Inflammatory macrophage treated with lipopolysaccharide for 1 hour (primary cell): ENCODE measurements around the gene OLFM1.
"Not testable (repeated sequence)": the region's sequence is repeated elsewhere in the genome, so short reads cannot be mapped to it uniquely, and the experiment has no call there.

ENCODE experiments used
- DNase-seq, 2 donors: peaks; one replicate each; pipeline ENCODE4 v3.0.0-alpha.2; 2020 to 2022

The OLFM1 gene

DNA sequence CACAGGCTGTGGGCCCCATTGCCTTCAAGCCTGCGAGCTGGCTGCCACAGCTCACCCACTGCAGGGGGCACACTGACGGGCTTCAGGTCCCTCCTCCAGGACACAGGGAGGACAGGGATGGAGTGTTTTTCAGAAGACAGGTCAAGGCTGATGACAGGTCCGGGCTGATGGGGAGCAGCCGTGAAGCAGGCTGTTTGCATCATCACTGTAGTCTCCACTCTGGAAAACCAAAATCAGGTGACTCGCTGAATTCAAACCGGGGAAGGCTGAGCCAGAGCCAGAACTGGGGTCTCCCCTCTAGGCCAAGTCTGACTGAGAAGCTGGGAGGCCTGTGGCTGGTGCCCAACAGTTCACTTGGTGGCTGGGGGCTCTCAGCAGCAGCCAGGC is 48.5 kb downstream of the OLFM1 start:
- DNase-seq, result no peak

DNA sequence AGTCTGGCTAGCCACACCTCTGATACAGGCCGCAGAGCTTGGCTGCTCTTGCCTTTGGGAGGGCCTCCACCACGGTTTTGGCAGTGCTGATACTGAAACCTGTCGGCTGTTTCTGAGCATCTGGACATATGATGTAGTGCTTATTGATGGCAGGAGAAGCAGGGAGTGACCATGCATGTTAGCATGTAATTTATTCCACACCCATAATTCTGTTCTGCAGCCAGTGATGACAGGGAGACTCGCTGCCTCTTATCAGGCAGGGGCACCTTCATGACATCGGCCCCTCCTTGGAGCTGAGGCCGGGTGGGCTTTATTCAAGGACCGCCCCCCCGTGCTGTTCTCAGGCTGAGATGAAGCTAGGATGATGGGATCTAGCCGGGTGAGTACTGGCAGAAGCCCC is 49.0 kb downstream of the OLFM1 start:
- DNase-seq, result no peak

DNA sequence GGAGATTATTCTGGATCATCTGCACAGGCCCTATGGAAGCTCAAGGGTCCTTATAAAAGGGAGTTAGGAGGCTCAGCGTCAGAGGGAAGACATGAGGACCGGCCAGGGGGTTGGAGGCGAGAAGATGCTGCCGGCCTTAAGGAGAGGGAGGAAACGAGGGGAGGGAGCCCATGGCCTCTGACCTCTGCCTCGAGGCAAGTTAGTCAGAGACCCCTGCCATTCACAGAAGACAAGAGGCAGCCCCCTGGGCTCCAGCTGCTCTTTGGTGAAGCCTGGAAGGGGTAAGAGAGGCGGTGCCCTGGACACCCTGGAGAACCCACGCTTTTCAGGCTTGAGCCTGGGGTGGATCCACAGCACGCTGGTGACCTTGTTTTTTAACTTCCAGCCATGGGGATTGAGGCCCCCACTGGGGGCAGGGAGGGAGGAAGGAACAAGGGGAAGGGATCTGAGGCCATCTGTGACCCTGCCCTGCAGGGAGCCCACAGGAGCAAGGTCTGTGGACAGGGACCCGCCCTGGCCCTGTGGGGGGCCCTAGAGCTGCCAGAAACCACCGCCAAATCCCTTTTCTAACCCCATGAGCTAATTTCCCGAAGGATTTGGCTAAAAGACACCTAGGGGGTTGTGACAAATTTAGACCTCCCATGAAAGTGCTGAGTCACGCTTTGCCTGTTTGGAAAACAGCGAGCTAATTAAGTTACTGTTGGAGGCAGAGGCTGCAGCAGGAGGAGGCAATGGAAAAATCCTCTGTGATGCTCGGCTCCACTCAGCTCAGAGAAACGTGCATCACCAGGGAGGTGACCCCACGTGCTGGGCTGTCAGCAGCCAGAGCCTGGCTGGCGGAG is 49.7 kb downstream of the OLFM1 start:
- no peak for DNase-seq

DNA sequence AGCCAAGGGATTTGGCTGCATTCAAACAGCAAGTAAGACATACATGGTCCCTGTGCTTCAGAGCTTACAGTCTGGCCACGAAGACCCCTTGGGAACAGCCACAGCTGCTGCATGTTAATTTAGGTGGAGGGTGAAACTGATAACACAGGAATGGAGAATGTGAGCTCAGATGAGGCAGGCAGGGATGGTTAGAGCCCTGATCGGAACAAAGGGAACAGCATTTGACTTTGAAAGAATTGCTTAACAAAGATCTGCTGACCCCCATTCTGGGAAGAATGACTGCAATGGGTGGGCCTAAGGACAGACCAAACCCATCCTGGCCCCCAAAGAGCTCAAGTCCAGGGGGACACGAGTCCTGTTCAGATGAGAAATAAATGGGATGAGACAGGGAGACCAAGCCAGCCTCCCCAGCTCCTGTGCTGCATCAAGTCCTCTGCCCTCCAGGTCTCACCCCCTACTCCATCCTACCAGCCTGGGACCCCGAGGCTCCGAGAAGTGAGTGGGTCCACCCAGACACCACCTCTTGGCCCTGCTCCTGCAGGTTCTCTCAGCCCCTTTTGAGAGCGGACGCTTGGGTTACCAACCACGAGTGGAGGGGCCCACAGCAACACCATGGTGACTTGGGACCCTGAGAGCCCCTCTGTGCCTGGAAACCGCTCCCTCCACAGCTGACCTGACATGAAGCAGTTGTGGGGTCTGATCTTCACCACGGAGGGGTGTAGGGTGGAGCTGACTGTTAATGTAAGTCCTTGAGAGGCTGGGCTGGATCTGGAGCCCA is 50.8 kb downstream of the OLFM1 start:
- no peak for DNase-seq

DNA sequence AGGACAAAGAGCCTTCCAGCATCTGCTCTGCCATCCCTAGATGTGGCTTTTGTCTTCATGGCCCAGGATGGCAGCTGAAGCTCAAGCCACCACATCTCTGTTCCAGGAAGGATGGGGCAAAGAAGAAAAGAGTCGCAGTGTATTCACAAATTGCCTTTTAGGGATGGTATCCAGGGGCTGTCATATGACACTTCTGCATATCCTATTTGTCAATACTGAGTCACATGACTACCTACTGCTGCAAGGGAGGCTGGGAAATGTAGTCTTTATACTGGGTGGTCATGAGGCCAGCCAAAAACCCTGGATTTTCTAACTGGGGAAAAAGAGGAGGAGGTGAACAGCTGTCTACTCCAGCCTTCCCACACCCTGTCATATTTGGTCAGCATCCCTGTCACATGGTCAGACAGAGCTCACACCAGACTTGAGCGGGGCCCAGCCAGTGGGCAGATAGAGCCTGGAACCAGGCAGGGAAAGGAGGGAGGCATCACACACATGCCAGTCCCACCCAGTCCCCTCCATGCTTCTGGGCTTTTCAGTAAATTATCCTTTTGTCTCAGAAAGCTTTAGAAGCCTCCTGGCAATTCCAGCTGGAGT is 52.0 kb downstream of the OLFM1 start:
- peak in 1 of 2 donors; percentile 4 for DNase-seq

DNA sequence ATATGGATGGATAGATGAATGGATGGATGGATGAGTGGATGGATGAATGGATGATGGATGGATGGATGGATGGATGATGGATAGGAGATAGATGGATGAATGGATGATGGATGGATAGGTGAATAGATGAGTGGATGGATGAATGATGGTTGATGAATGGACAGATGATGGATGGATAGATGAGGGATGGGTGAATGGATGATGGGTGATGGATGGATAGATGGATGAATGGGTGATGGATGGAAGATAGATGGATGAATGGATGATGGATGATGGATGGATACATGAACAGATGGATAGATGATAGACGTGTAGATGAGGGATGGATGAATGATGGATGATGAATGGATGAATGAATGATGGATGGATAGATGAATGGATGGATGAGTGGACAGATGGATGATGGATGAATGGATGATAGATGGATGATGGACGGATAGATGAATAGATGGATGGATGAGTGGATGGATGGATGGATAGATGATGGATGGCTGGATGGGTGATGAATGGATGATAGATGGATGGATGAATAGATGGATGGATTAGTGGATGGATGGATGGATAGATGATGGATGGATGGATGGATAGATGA is 53.8 kb downstream of the OLFM1 start:
- no peak for DNase-seq

DNA sequence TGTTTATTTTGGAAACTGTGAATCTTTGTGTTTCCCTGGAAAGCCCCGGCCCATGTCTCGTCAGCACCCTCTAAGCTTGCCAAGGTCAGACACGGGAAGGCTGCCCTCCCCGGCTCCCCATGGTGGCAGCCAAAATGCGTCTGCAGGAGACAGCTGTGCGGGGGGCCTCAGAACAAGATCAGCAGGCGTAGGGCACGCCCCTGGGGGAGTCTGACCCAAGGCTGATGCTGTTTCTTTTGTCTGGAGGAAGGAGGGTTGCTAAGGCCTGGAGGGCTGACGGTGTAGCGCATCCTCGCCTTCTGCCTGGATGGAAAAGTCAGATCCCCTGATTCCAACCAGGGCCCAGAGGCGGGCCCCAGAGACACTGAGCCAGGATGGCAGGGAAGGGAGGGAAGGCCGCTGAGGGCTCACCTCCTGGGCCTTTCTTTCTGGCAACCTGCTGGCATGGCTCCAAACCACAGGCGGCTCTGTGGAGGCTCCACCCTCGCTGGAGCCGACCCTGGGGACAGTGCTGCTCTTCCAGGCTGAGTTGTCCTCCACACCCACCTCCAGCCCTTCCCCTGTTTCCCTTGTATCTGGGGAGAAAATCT is 57.2 kb downstream of the OLFM1 start:
- no peak for DNase-seq

DNA sequence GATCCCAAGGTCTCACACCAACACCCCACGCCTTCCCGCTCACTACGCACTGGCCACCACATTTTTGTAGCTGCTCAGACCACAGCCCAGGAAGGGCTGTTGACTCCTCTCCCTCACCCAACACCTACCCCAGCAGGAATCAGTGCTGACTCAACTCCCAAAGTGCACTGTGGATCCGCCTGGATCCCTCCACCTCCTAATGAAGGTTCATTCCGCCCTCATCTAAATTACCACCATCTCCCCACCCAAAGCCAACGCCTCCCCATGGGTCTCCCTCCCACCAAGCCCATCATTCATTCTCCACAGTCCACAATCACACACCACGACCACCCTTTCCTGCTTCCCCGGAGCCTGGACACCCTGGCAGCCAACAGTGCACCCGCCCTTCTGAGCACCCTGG is 57.8 kb downstream of the OLFM1 start:
- DNase-seq, result no peak

DNA sequence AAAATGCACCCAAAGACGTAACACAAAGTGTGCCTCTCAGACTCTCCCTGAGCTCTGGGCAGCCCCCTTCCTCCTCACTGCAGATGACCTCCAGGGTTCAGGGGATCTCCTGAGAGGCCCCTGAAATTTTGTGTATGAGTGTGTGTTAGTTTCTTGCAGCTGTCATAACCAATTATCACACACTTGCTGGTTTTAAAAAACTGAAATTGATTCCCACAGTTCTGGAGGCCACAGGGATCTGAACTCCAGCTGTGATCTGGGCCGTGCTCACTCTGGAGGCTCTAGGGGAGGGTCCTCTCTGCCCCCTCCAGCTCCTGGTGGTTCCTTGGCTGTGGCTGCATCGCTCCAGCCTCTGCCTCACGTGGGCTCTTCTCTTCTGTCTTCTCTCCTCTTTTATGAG is 58.8 kb downstream of the OLFM1 start:
- no peak for DNase-seq

DNA sequence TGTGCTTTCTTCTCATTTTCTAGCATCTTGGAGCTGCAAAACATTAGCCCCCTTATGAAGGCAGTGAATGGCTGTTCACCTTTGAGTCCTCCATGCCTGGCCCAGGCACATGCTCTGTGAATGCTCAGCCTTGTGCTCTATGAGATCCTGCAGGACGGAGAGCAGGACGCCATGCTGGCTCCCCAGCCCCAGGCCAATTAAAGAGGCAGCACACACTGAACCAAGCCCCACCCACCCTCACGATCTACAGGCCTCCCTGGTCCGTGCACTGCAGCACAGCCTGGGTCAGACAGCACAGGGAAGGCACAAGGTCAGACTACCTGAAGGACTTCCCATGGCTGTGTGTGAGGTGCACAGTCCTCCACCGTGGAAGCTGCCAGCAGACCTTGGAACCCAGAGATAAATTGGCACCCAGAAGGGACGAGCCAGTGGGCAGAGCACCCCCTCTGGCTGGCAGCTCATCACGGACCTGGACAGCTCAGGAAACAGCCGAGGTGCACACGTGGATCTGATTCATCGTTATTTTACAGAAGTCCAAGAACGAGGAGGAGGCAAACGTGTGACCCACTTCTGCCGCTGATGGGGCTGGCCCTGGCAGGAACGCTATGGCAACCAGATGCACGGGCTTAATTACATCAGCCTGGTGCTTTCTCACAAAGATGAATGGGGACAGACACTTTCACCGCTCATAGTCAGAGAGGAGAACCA is 59.5 kb downstream of the OLFM1 start:
- no peak for DNase-seq

DNA sequence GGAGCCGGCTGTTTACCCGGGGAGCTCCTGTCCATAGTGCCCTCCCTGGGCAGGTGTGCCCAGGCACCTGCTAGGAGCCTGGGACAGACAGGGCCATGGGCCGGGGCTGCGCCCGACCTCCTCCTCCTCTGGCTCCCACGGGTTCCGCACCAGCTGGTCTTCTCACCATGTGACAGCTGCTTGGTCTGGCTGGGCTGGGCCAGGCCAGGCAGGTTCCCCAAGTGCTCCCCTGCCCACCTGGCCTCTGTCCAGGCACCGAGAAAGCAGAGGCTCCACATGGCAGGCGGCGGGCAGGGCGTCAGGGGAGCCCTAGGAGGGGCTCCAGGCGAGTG is 60.0 kb downstream of the OLFM1 start:
- no peak for DNase-seq

DNA sequence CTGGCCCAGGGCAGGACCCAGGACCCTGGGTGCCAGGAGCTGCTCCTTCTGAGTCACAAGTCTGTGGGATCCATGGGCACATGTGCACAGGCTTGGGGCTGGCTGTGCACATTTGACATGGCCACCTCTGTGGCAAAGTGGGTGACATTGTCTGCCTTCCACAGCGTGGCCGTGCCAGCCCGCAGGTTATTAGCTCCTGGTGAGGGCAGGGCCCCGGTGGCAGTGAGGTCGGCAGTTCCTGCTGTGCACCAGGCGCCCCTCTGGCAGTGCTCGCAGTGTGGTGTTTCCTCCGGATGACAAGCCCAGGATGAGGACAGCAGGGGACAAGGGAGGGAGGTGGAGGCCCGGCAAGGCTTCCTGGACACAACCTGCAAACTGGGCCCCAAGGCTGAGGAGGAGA is 60.5 kb downstream of the OLFM1 start:
- no peak for DNase-seq

DNA sequence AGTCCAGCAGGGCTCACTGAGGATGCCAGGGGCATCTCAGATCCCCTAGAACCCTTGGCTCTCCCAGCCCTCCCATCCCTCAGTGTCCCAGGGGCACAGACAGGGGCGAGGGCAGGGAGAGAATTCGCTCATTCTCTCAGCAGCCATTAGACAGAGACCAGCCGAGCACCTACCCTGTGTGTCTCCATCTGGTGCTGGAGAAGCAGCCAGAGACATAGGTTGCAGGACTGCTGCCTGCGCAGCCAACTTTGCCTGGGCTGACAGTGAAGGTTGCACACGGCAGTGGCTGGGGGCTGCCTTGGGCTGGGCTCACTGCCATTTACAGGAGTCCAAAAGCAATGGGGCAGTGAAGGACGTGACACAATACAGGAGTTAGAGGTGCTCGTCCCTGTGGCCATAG is 60.9 kb downstream of the OLFM1 start:
- DNase-seq, result no peak

DNA sequence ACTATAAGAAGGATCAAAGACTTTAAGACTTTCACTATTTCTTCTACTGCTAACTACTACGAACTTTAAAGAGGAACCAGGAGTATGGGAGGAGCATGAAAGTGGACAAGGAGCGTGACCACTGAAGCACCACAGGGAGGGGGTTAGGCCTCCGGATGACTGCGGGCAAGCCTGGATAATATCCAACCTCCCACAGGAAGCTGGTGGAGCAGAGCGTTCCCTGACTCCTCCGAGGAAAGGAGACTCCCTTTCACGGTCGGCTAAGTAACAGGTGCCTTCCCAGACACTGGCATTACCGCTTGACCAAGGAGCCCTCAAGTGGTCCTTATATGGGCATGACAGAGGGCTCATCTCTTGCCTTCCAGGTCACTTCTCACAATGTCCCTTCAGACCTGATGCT is 62.4 kb downstream of the OLFM1 start:
- not testable (repeated sequence) for DNase-seq

DNA sequence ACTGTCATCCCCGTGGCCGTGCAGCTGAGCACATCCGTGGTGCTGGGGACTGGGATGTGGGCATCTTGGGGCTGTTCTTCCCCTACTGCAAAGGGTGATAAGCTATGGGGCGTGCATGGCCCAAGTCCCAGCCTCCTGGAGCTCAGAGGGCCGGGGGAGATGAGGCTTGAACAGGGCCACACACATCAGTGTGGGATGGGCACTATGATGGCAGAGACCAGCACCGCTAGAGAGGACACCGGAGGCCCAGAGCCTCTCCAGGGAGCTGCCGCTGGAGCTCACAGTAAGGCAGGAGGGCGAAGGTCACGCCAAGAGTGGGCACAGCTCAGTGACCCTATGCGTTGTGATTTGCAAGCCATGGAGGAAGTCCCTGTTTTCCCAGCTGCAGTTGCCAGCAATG is 63.5 kb downstream of the OLFM1 start:
- no peak for DNase-seq

DNA sequence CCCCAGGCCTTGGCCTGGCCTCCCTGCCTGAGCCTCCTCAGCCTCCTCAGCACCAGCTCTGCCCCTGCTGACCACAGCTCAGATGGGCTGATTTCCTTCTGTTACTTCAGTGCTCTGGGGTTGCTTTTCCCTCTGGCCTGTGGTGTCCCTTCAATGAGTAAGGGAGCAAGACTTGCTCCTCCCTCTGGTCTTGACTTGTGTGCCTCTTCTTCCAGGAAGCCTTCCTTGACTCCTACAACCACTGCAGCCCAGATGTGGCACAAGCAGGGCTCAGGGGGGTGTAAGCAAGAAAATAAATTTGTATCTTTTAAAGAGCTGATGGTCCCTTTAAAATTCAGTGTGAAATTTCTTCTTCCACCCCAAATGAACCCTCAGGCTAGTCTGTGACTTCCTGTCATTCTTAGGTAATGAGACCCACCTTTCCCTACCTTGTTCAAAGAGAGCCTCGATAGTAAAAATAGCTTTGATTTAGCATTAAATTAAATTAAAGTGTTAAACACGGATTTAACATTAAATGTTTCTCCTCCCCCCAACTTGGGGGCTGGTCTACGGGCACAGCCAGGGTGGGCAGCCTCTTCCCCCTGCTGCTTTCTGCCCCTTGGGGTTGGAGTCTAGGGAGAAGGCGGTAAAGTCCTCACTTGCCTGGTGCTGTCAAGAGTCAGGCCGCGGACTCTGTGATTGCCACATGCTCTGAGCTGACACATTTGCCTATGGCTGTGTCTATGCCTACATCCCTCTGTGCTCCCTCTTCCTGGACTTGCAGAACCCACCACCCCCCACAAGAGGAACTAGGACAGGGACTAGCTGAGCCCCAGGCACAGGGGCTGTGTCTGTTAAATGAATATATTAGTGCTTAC is 64.5 kb downstream of the OLFM1 start:
- no peak for DNase-seq

DNA sequence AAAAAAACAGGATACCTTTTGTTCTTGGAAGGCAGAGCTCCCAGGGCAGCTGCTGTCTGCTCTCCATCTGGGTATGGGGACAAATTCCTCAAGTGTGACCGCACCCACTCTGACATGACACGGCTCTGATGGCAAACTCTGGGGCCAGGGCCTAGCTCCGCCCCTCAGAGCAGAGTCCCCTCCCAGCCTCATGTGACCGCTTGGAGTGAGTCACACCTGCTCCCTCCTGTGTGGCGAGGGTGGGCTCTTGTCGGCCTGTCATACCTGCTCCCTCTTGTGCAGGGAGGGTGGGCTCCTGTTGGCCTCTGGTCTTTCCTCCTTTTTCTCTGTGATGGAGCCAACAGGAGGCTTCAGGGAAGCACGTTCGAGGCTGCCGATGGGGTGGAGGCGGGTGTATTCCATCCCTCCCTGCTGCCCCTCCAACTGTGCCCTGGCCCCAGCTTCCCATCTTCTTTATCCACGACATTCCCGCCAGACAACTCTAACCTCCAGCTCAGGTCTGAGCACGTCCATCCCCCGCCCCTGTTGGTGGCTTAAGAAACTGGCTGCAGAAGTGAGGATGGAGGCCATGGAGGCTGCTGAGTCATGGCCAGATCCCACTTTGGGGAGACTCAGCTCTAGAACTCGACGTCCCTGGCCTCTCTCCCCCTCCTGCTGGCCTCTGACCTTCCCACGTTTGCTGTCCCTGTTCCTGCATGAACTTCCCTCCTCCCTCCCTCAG is 65.3 kb downstream of the OLFM1 start:
- DNase-seq, result no peak

DNA sequence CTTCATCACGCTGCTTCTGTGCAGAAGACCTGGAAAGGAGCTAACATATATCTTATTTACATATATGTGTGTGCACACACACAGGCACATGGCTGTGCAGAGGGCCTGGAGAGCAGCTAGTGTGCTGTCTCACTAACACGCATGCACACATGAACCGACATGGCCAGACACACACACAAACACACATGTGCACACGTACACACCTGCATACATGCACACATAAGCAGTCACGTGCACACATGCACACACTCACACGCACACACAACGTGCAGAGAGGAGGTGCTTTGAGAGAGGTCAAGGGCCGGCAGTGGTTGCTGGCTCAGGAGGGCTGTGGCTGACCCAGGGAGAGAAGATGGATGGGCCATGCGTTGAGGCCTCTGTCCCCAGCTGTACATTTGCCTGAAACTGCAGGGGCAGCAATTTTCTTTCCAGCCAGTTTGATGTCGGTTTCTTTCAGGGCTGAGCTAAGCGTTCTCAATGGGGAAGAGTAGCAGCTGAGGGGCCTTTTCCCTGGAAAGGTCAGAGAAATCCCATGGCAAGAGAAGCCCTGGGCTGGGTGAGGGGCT is 66.7 kb downstream of the OLFM1 start:
- no peak for DNase-seq

DNA sequence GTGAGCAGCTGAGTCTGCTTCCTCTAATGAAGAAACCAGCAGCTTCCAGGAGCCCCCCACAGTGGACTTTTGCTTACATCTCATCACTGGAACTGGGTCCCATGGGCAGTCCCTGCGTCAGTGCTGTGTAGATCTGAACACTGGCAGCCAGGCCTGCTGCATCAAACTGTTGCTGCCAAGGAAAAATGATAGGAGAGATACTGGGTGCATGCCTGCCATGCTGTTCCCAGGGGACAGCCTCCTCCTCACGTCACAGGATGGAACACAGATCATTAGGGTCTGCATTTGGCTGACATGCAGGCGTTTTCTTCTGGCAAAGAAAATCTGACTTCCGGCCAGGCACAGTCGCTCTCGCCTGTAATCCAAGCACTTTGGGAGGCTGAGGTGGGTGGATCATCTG is 67.9 kb downstream of the OLFM1 start:
- DNase-seq, result no peak
